GM12878 (cell line): ENCODE measurements around the gene SPATA1. TPM values are rescaled to one million over a fixed set of nuclear protein-coding genes. Genes with fewer than 3 reads are reported as not detected.

ENCODE experiments used
- BACH1 ChIP-seq: fragments of 450-650 bp; IDR thresholded peaks from 2 replicates; pipeline ENCODE4 v1.6.1; 2017; ENCODE audit warnings: mild to moderate bottlenecking, borderline replicate concordance
- CBX3 ChIP-seq: fragments of 200-600 bp; sonication (generic); IDR thresholded peaks from 2 replicates; pipeline ENCODE4 v1.6.1; 2016; ENCODE audit warnings: low read depth, borderline replicate concordance
- EP300 ChIP-seq, 2 experiments: fragments of 150-350 bp in 1 of 2; IDR thresholded peaks; 2 replicates each; pipeline ENCODE4 v1.6.1; 2011 to 2012; ENCODE audit warnings: low read depth in 2 of 2, low read length in 2 of 2, borderline replicate concordance in 1 of 2, improper control_type of control experiment in 1 of 2, inconsistent platforms in 1 of 2; ENCODE audit not compliant: control insufficient read depth in 1 of 2
- ETV6 ChIP-seq, 2 experiments: fragments of 450-650 bp in 1 of 2; IDR thresholded peaks in 1 of 2; conservative IDR thresholded peaks in 1 of 2; 2 replicates each; pipeline ENCODE4 v1.6.1; 2014; ENCODE audit warnings: antibody characterized with exemption in 1 of 2, borderline replicate concordance in 1 of 2, low read depth in 1 of 2, mild to moderate bottlenecking in 1 of 2, moderate library complexity in 1 of 2
- NBN ChIP-seq: fragments of 450-650 bp; IDR thresholded peaks from 2 replicates; pipeline ENCODE4 v1.6.1; 2016
- NR2C2 ChIP-seq: IDR thresholded peaks from 2 replicates; pipeline ENCODE4 v1.6.1; 2011; ENCODE audit warnings: borderline replicate concordance, low read depth; ENCODE audit not compliant: control insufficient read depth, insufficient read length
- NRF1 ChIP-seq: conservative IDR thresholded peaks from 2 replicates; pipeline ENCODE4 v1.6.1; 2011; ENCODE audit warnings: mild to moderate bottlenecking, low read depth, low read length, improper control_type of control experiment
- PML ChIP-seq: IDR thresholded peaks from 2 replicates; pipeline ENCODE4 v1.6.1; 2012; ENCODE audit warnings: low read length, inconsistent platforms
- POU2F2 ChIP-seq: IDR thresholded peaks from 3 replicates; pipeline ENCODE4 v1.6.1; 2011; ENCODE audit warnings: low read depth, mild to moderate bottlenecking, low read length, borderline replicate concordance
- SIN3A ChIP-seq: IDR thresholded peaks from 2 replicates; pipeline ENCODE4 v1.6.1; 2012; ENCODE audit warnings: low read depth, low read length, improper control_type of control experiment
- SIX5 ChIP-seq: IDR thresholded peaks from 2 replicates; pipeline ENCODE4 v1.6.1; 2011; ENCODE audit warnings: mild to moderate bottlenecking, low read depth, low read length, moderate library complexity; ENCODE audit not compliant: severe bottlenecking
- STAT1 ChIP-seq: fragments of 450-650 bp; conservative IDR thresholded peaks from 2 replicates; pipeline ENCODE4 v1.6.1; 2014; ENCODE audit warnings: antibody characterized with exemption, mild to moderate bottlenecking
- SUZ12 ChIP-seq: fragments of 200-600 bp; sonication (generic); IDR thresholded peaks from one replicate; pipeline ENCODE4 v1.6.1; 2018; ENCODE audit warnings: antibody characterized with exemption, mild to moderate bottlenecking; ENCODE audit not compliant: unreplicated experiment
- WRNIP1 ChIP-seq: IDR thresholded peaks from 2 replicates; pipeline ENCODE4 v1.6.1; 2011; ENCODE audit warnings: low read depth, low read length, improper control_type of control experiment, borderline replicate concordance
- YBX1 ChIP-seq: fragments of 450-650 bp; IDR thresholded peaks from 2 replicates; pipeline ENCODE4 v1.6.1; 2016; ENCODE audit warnings: antibody characterized with exemption
- YY1 ChIP-seq: IDR thresholded peaks from 2 replicates; pipeline ENCODE4 v1.6.1; 2011; ENCODE audit warnings: low read depth, mild to moderate bottlenecking, low read length
- ZBED1 ChIP-seq: IDR thresholded peaks from 2 replicates; pipeline ENCODE4 v1.6.1; 2016; ENCODE audit warnings: borderline replicate concordance
- polyA plus RNA-seq, 11 experiments: library from polyadenylated mRNA; depleted of rRNA in 4 of 11; unstranded in 6 of 11; stranded (reverse) in 5 of 11; fragments of >200 nt; fragmentation: Nextera tagmentation in 4 of 11; fragmentation: Illumina TruSeq in 1 of 11; extraction: Ambion mirVana in 4 of 11; extraction: Trizol in 1 of 11; gene quantifications; 1 replicate in 1 of 11; 2 replicates in 10 of 11; pipeline versions ENCODE4 v1.2.1 to v1.2.3, GENCODE V29; 2011 to 2016; ENCODE audit warnings: inconsistent platforms in 2 of 11, missing spikeins in 2 of 11, low read depth in 1 of 11
- total RNA-seq, 4 experiments: library from RNA; depleted of rRNA in 3 of 4; stranded (reverse); fragments of >200 nt in 3 of 4; fragmentation: Illumina TruSeq in 1 of 4; extraction: Trizol in 1 of 4; gene quantifications; 2 replicates each; pipeline versions ENCODE4 v1.2.1 to v1.2.3, GENCODE V29; 2013 to 2021
- TF ChIP-seq, protein P1 (sequence below): fragments of 450-650 bp; IDR thresholded peaks from 2 replicates; pipeline ENCODE4 v1.6.1; 2017; ENCODE audit warnings: mild to moderate bottlenecking, moderate library complexity
- TF ChIP-seq, protein P2 (sequence below): IDR thresholded peaks from 2 replicates; pipeline ENCODE4 v1.6.1; 2011; ENCODE audit warnings: borderline replicate concordance, low read depth, mild to moderate bottlenecking, moderate library complexity, mixed read lengths, low read length; ENCODE audit not compliant: insufficient read depth; ENCODE audit errors: extremely low read length
- TF ChIP-seq, protein P3 (sequence below): fragments of 450-650 bp; IDR thresholded peaks from 2 replicates; pipeline ENCODE4 v1.6.1; 2017; ENCODE audit warnings: low read depth, mild to moderate bottlenecking, moderate library complexity
- TF ChIP-seq, protein P4 (sequence below): fragments of 150-350 bp; IDR thresholded peaks from 2 replicates; pipeline ENCODE4 v1.6.1; 2016; ENCODE audit warnings: low read depth, low read length

Gene SPATA1
- total and polyA plus RNA-seq, 10 of the 15 experiments (the other 5 are each of a cell fraction or from before 2014, with no cell fraction given), result 0.74 to 2.4 (median 1.9) TPM

DNA sequence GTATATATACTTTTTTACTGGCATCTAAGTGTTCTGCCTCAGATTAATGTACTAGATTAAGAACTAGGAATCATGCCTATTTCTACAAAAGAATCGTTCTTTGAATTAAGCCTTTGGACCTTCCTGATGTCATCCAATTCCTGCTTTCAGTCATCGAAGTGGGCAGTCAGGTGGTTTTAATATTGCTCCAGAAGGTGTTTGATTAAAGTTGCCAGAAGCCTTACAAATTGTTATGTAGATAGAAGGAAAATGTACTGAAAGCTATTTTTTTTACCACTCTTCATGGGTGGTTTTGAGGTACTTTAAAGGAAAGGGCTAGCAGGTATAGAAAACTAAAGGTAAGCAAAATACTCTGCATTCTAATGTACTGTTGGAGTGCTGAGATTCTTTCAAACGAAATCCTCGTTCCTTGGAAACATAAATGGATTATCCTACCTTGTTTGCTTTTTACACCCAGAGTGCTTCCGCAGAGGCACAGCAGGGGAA lies 67.3 kb downstream of the SPATA1 start (continued):
- TF ChIP-seq, protein P1, sequence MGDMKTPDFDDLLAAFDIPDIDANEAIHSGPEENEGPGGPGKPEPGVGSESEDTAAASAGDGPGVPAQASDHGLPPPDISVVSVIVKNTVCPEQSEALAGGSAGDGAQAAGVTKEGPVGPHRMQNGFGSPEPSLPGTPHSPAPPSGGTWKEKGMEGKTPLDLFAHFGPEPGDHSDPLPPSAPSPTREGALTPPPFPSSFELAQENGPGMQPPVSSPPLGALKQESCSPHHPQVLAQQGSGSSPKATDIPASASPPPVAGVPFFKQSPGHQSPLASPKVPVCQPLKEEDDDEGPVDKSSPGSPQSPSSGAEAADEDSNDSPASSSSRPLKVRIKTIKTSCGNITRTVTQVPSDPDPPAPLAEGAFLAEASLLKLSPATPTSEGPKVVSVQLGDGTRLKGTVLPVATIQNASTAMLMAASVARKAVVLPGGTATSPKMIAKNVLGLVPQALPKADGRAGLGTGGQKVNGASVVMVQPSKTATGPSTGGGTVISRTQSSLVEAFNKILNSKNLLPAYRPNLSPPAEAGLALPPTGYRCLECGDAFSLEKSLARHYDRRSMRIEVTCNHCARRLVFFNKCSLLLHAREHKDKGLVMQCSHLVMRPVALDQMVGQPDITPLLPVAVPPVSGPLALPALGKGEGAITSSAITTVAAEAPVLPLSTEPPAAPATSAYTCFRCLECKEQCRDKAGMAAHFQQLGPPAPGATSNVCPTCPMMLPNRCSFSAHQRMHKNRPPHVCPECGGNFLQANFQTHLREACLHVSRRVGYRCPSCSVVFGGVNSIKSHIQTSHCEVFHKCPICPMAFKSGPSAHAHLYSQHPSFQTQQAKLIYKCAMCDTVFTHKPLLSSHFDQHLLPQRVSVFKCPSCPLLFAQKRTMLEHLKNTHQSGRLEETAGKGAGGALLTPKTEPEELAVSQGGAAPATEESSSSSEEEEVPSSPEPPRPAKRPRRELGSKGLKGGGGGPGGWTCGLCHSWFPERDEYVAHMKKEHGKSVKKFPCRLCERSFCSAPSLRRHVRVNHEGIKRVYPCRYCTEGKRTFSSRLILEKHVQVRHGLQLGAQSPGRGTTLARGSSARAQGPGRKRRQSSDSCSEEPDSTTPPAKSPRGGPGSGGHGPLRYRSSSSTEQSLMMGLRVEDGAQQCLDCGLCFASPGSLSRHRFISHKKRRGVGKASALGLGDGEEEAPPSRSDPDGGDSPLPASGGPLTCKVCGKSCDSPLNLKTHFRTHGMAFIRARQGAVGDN, result no peak
- TF ChIP-seq NRF1 (no peak), NR2C2 (no peak), STAT1 (no peak), NBN (no peak), SIN3A (no peak), CBX3 (no peak), YBX1 (no peak), WRNIP1 (no peak), PML (0 out of 2 replicates have a peak, but pooled peaks have one; percentile 24), SUZ12 (no peak), SIX5 (no peak), POU2F2 (no peak), EP300 (IDR thresholded peaks at IDR 0.05; ENCODE audit: borderline replicate concordance in 1 of 2, control insufficient read depth in 1 of 2, low read depth in 2 of 2, low read length in 2 of 2) (no peak), ETV6 (conservative IDR thresholded peaks at IDR 0.05 in 1 of 2, IDR thresholded peaks at IDR 0.05 in 1 of 2; ENCODE audit: borderline replicate concordance in 1 of 2, low read depth in 1 of 2) (no peak), BACH1 (no peak), ZBED1 (peak; percentile 63; the same call in 1 of the 2 replicates), YY1 (no peak)
- TF ChIP-seq, protein P2, sequence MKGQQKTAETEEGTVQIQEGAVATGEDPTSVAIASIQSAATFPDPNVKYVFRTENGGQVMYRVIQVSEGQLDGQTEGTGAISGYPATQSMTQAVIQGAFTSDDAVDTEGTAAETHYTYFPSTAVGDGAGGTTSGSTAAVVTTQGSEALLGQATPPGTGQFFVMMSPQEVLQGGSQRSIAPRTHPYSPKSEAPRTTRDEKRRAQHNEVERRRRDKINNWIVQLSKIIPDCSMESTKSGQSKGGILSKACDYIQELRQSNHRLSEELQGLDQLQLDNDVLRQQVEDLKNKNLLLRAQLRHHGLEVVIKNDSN, result no peak
- TF ChIP-seq, protein P3, sequence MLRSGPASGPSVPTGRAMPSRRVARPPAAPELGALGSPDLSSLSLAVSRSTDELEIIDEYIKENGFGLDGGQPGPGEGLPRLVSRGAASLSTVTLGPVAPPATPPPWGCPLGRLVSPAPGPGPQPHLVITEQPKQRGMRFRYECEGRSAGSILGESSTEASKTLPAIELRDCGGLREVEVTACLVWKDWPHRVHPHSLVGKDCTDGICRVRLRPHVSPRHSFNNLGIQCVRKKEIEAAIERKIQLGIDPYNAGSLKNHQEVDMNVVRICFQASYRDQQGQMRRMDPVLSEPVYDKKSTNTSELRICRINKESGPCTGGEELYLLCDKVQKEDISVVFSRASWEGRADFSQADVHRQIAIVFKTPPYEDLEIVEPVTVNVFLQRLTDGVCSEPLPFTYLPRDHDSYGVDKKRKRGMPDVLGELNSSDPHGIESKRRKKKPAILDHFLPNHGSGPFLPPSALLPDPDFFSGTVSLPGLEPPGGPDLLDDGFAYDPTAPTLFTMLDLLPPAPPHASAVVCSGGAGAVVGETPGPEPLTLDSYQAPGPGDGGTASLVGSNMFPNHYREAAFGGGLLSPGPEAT, result no peak
- TF ChIP-seq, protein P4, sequence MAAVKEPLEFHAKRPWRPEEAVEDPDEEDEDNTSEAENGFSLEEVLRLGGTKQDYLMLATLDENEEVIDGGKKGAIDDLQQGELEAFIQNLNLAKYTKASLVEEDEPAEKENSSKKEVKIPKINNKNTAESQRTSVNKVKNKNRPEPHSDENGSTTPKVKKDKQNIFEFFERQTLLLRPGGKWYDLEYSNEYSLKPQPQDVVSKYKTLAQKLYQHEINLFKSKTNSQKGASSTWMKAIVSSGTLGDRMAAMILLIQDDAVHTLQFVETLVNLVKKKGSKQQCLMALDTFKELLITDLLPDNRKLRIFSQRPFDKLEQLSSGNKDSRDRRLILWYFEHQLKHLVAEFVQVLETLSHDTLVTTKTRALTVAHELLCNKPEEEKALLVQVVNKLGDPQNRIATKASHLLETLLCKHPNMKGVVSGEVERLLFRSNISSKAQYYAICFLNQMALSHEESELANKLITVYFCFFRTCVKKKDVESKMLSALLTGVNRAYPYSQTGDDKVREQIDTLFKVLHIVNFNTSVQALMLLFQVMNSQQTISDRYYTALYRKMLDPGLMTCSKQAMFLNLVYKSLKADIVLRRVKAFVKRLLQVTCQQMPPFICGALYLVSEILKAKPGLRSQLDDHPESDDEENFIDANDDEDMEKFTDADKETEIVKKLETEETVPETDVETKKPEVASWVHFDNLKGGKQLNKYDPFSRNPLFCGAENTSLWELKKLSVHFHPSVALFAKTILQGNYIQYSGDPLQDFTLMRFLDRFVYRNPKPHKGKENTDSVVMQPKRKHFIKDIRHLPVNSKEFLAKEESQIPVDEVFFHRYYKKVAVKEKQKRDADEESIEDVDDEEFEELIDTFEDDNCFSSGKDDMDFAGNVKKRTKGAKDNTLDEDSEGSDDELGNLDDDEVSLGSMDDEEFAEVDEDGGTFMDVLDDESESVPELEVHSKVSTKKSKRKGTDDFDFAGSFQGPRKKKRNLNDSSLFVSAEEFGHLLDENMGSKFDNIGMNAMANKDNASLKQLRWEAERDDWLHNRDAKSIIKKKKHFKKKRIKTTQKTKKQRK, result no peak
